Esophagus squamous epithelium (tissue), 5 donors: ENCODE measurements around the gene SPEN. TPM values are rescaled to one million over a fixed set of nuclear protein-coding genes. Genes with fewer than 3 reads are reported as not detected.

Source experiments
- DNase-seq: peaks from one replicate; lab custom pipeline; 2025; lab: John Stamatoyannopoulos, UW
- H3K27ac ChIP-seq, 4 donors: fragments of 200-600 bp; sonication (generic); one replicate each; pipeline ENCODE4 v1.5.1; 2016 to 2019; ENCODE audit warnings: mild to moderate bottlenecking in 1 of 4
- H3K27me3 ChIP-seq, 4 donors: fragments of 200-600 bp; sonication (generic); 1 replicate in 3 of 4; 2 replicates in 1 of 4; pipeline versions ENCODE4 v1.5.1 to v1.6.0; 2017 to 2021; ENCODE audit warnings: antibody characterized with exemption in 1 of 4
- H3K36me3 ChIP-seq, 3 donors: fragments of 200-600 bp; sonication (generic); one replicate each; pipeline ENCODE4 v1.5.1; 2016 to 2019
- H3K4me1 ChIP-seq, 3 donors: fragments of 200-600 bp; sonication (generic); one replicate each; pipeline ENCODE4 v1.5.1; 2017 to 2019
- H3K4me3 ChIP-seq, 4 donors: fragments of 200-600 bp; sonication (generic); 1 replicate in 3 of 4; 2 replicates in 1 of 4; pipeline ENCODE4 v1.5.1; 2016 to 2019; ENCODE audit warnings: mild to moderate bottlenecking in 2 of 4, moderate library complexity in 1 of 4
- H3K9me3 ChIP-seq, 3 donors: fragments of 200-600 bp; sonication (generic); one replicate each; pipeline ENCODE4 v1.5.1; 2016 to 2019
- POLR2A ChIP-seq, 4 donors: fragments of 450-650 bp; IDR thresholded peaks; one replicate each; pipeline ENCODE4 v1.6.1; 2017; ENCODE audit warnings: antibody characterized with exemption in 4 of 4, mild to moderate bottlenecking in 4 of 4, moderate library complexity in 3 of 4
- WGBS, 2 donors: methylation state at CpG; one replicate each; pipeline ENCODE4 v1.1.5; 2018; 5-methylcytosine and 5-hydroxymethylcytosine counted together
- intact Hi-C: fragments of 100-400 bp; cut with DNase I; formaldehyde crosslinking; loops from one replicate; pipeline ENCODE4 v1.15.0; 2022
- total RNA-seq, 4 donors: library from RNA; depleted of rRNA; stranded (reverse); fragments of >200 nt; gene quantifications; one replicate each; pipeline ENCODE4 v1.1.0, GENCODE V29; 2016
- TF ChIP-seq, protein P1 (sequence below), 6 experiments: fragments of 450-650 bp in 4 of 6; fragments of 200-600 bp in 2 of 6; sonication (generic) in 2 of 6; IDR thresholded peaks; one replicate each; pipeline ENCODE4 v1.5.1; 2016 to 2019; ENCODE audit warnings: antibody characterized with exemption in 6 of 6, mild to moderate bottlenecking in 4 of 6, moderate library complexity in 4 of 6
- donor health status: DM: yes; HTN: yes; CAD: no.

Gene SPEN
- total RNA-seq, 4 donors from 2014 or later: 22.4 to 36.0 (median 30.5) TPM

DNA sequence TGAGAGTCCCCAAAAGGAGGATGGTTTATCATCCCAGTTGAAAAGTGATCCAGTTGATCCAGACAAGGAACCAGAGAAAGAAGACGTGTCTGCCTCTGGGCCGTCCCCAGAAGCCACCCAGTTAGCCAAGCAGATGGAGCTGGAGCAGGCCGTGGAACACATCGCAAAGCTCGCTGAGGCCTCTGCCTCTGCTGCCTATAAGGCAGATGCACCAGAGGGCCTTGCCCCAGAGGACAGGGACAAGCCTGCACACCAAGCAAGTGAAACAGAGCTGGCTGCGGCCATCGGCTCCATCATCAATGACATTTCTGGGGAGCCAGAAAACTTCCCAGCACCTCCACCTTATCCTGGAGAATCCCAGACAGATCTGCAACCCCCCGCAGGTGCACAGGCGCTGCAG is 85.1 kb downstream of the SPEN start:
- Histone ChIP-seq H3K4me3 (no peak overlapping the region), H3K36me3 (peaks cover 61 to 100% (median 81%) of the 10 kb centered on the region in 3 donors), H3K27ac (no peak overlapping the region), H3K4me1 (peaks cover 0 to 15% (median 0%) of the 10 kb centered on the region in 3 donors), H3K27me3 (no peaks in the 10 kb centered on the region), H3K9me3 (no peaks in the 10 kb centered on the region)
- intact Hi-C loops: no loop called here
- 92 to 96% methylated on average over 4 to 5 of the region's 9 CpGs for WGBS, 2 donors
- no peak for DNase-seq
- TF ChIP-seq, protein P1, sequence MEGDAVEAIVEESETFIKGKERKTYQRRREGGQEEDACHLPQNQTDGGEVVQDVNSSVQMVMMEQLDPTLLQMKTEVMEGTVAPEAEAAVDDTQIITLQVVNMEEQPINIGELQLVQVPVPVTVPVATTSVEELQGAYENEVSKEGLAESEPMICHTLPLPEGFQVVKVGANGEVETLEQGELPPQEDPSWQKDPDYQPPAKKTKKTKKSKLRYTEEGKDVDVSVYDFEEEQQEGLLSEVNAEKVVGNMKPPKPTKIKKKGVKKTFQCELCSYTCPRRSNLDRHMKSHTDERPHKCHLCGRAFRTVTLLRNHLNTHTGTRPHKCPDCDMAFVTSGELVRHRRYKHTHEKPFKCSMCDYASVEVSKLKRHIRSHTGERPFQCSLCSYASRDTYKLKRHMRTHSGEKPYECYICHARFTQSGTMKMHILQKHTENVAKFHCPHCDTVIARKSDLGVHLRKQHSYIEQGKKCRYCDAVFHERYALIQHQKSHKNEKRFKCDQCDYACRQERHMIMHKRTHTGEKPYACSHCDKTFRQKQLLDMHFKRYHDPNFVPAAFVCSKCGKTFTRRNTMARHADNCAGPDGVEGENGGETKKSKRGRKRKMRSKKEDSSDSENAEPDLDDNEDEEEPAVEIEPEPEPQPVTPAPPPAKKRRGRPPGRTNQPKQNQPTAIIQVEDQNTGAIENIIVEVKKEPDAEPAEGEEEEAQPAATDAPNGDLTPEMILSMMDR (IDR thresholded peaks at IDR 0.05): no peak
- no peak for TF ChIP-seq POLR2A (IDR thresholded peaks at IDR 0.05)

DNA sequence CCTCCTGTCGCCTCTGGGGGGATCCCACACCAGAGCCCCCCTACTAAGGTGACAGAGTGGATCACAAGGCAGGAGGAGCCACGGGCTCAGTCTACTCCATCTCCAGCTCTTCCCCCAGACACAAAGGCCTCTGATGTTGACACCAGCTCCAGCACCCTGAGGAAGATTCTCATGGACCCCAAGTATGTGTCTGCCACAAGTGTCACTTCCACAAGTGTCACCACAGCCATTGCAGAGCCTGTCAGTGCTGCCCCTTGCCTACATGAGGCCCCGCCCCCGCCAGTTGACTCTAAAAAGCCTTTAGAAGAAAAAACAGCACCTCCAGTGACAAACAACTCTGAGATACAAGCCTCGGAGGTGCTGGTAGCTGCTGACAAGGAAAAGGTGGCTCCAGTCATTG is 86.2 kb downstream of the SPEN start:
- 83 to 85% methylated on average over 1 to 4 of the region's 5 CpGs for WGBS, 2 donors
- intact Hi-C loops: no loop called here
- H3K36me3 ChIP-seq: peaks cover 63 to 100% (median 85%) of the 10 kb centered on the region in 3 donors

DNA sequence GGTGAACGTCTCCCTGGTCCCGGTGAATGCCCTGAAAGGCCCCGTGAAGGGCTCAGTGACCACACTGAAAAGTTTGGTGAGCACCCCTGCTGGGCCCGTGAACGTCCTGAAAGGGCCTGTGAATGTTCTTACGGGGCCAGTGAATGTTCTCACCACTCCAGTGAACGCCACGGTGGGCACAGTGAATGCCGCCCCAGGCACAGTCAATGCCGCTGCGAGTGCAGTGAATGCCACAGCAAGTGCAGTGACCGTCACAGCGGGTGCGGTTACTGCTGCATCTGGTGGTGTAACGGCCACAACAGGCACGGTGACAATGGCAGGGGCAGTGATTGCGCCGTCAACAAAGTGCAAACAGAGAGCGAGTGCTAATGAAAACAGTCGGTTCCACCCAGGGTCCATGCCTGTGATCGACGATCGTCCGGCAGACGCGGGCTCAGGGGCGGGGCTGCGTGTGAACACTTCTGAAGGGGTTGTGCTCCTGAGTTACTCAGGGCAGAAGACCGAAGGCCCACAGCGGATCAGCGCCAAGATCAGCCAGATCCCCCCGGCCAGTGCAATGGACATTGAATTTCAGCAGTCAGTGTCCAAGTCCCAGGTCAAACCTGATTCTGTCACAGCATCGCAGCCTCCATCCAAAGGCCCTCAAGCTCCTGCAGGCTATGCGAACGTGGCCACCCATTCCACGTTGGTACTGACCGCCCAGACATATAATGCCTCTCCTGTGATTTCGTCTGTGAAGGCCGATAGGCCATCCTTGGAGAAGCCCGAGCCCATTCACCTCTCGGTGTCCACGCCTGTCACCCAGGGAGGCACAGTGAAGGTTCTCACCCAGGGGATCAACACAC is 86.9 kb downstream of the SPEN start:
- Histone ChIP-seq H3K4me1 (peaks cover 0 to 20% (median 5%) of the 10 kb centered on the region in 3 donors), H3K9me3 (no peaks in the 10 kb centered on the region), H3K4me3 (no peak overlapping the region), H3K27me3 (no peaks in the 10 kb centered on the region), H3K36me3 (peaks cover 60 to 100% (median 79%) of the 10 kb centered on the region in 3 donors), H3K27ac (no peak overlapping the region)
- TF ChIP-seq, protein P1 (IDR thresholded peaks at IDR 0.05): no peak
- WGBS, 2 donors: 85 to 96% methylated on average over 4 to 21 of the region's 42 CpGs
- intact Hi-C loops: no loop called here
- no peak for DNase-seq

More for the DNA sequence above, 86.2 kb downstream of the SPEN start:
- no peak for TF ChIP-seq POLR2A (IDR thresholded peaks at IDR 0.05)
- TF ChIP-seq, protein P1 (IDR thresholded peaks at IDR 0.05): no peak
- Histone ChIP-seq H3K9me3 (no peaks in the 10 kb centered on the region), H3K27ac (no peak overlapping the region), H3K27me3 (no peaks in the 10 kb centered on the region), H3K4me3 (no peak overlapping the region), H3K4me1 (peaks cover 0 to 20% (median 0%) of the 10 kb centered on the region in 3 donors)
- no peak for DNase-seq

DNA sequence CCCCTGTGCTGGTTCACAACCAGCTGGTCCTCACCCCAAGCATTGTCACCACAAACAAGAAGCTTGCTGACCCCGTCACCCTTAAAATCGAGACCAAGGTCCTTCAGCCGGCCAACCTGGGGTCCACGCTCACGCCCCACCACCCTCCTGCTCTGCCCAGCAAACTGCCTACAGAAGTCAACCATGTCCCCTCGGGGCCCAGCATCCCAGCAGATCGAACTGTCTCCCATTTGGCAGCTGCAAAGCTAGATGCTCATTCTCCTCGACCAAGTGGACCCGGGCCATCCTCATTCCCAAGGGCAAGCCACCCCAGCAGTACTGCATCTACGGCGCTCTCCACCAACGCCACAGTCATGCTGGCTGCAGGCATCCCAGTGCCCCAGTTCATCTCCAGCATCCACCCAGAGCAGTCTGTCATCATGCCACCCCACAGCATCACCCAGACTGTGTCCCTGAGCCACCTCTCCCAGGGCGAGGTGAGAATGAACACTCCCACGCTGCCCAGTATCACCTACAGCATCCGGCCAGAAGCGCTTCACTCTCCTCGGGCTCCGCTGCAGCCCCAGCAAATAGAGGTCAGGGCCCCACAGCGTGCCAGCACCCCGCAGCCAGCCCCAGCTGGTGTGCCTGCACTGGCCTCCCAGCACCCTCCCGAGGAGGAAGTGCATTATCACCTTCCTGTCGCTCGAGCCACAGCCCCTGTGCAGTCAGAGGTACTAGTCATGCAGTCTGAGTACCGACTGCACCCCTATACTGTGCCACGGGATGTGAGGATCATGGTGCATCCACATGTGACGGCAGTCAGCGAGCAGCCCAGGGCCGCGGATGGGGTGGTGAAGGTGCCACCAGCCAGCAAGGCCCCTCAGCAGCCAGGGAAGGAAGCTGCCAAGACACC is 87.8 kb downstream of the SPEN start:
- H3K36me3 ChIP-seq: peaks cover 54 to 100% (median 75%) of the 10 kb centered on the region in 3 donors
- TF ChIP-seq, protein P1 (IDR thresholded peaks at IDR 0.05): no peak
- no peak for TF ChIP-seq POLR2A (IDR thresholded peaks at IDR 0.05)
- DNase-seq: no peak
- 94 to 97% methylated on average over 11 of the region's 29 CpGs for WGBS, 2 donors
- H3K27me3 ChIP-seq: no peaks in the 10 kb centered on the region
- intact Hi-C loops: no loop called here
- H3K4me3 ChIP-seq: no peak overlapping the region
- peaks cover 0 to 24% (median 5%) of the 10 kb centered on the region in 3 donors for H3K4me1 ChIP-seq
- H3K27ac ChIP-seq: no peak overlapping the region
- no peaks in the 10 kb centered on the region for H3K9me3 ChIP-seq
